HG02642 (cell line): ENCODE results near the gene GAB2.
"Not testable (repeated sequence)": the region's sequence is repeated elsewhere in the genome, so short reads cannot be mapped to it uniquely, and the experiment has no call there.

Experiments
- ATAC-seq: cut with Tn5 transposase; IDR thresholded peaks from one replicate; pipeline ENCODE4 v1.9.1; 2021; ENCODE audit warnings: mild to moderate bottlenecking; ENCODE audit not compliant: unreplicated experiment, poor library complexity

GAB2 gene

DNA sequence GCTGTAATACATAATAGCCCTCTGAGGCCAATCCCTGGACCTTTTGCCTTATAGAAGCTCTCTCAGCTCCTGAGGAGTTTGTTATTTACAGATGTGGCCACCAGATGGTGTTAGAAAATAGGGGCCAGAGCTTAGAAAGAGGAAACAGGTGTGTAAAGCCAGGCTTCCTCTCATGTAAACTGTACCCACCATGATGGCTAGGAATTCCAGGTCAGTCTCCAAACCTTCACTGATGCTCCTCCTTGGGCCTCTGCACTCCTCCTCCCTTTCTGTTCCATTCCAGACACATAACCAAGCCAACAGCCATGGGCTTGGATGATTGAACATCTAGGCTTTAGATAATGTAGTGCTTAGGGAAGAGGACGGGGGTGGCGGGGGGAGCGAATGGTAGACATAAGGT lies 189.2 kb downstream of the GAB2 start:
- no peak for ATAC-seq

DNA sequence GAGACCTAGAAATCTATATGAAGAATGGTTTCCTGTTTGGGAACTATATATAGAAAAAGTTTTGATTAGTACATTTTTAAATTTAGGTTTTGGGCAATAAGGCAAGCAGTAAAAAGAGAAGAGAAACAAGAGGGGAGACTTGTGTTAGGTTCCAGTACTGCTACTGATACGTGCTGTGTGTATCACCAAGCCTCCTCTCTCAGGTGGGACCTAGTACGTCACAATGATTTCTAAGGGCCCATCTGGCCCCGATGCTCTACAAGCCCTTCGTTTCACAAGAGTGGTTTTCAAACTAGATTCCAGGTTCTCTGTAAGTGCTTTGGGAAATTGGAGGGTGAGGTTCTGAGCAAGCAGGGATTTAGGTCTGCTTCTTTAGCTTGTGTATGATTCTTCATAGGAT lies 189.7 kb downstream of the GAB2 start:
- ATAC-seq, result no peak

DNA sequence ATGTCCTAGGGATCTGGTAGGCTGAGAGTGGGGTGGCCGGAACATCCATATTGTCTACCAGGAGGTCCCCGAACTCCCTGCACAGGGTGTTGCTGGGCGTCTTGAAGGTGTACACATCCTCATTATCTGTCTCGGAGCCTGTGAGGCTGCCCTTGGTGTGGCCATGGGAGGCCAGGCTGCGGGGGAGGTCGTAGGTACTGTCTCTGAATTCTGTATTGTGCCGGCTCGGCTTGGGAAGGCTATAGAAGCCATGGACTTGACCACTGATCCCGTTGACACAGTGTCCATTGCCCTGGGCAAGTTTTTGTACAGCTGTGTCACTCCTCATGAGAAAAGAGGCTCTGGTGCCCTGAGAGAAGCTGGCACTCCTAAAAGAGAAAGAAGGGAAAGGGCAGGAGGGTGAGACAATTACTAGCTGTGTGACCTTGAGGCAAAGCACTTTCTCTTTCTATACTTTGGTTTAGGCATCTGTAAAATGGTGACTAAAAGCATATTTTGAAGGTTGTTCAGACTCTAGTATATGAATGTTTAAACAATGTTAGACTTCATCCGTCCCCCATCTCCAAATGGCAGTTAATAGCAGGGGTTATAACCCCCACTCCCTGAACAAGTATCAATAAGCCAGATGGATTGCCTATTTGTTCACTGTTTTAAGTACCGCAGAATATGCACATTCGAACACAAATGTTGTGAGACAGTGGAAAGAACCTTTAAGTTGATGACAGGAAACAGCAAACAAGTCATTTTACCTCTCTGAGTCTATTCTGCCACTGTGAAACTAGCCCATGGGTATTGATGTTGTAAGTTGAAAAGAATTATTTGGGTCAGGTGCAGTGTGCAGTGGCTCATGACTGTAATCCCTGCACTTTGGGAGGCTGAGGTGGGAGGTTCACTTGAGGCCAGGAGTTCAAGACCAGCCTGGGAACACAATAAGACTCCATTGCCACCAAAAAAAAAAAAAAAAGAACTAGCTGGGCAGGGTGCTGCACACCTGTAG lies 190.6 kb downstream of the GAB2 start:
- ATAC-seq, result no peak

DNA sequence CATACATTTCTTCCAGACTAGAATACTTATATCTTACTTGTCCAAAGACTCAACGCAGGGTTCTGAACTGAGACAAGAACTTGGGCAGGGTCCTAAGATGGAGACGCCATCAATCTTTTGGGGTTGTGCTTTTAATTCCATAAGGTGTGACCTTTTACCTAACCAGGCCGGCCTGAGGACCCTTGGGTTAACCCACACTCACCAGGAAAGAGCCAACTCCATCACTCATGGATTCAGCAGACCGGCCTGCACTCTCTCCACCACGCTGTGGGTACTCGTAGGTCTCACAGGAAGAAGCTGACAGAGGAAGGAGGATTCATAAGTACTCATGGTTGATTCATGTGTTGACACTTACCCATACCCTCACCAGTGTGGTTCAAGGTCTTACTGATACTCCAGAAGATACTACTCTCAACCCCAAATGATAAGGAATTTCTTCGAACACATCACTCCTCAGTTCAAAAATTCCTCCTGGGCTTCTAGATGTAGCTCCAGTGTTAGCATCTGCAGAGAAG lies 192.7 kb downstream of the GAB2 start:
- no peak for ATAC-seq

DNA sequence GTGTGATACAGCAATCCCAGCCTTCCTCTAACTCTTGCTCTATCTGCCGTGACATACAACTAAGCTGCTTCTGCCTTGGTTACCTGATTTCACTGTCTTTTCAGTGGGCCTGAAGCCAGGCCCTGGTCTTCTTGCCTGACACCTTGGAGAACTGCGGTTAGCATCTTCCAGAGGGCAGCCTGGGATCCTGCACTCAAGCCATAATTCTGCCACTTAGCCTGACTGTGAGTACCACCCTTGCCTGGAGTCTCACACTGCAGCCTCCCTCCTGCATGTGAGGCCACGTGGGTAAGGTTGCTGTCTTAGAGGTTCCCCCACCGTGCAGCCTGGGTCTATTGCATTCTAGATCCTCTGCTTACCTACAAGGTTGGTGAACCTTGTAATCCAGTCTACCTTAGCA lies 193.1 kb downstream of the GAB2 start:
- ATAC-seq, result no peak

GRCh38 chr11:78223320-78223954 lies 194.2 kb downstream of the GAB2 start:
- peak; percentile 77 for ATAC-seq

DNA sequence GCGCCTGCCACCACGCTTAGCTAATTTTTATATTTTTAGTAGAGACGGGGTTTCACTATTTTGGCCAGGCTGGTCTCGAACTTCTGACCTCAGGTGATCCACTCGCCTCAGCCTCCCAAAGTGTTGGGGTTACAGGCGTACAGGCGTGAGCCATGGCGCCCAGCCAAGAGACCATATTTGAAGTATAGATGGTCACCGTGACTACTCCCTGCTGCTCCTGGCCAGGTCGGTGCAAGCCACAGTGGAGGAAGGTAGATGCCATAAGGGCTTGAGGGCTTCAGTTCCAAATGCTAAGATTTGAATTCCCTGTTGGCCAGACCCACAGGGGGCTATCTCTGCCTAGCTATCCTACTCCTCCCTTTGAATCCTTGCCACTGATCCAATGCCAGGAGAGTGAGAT lies 194.9 kb downstream of the GAB2 start:
- not testable (repeated sequence) for ATAC-seq

- no peak for ATAC-seq
Measured at GRCh38 chr11:78221396-78222315, 196.0 kb downstream of the GAB2 start.

GRCh38 chr11:78220218-78221157 lies 197.1 kb downstream of the GAB2 start:
- ATAC-seq, result no peak

DNA sequence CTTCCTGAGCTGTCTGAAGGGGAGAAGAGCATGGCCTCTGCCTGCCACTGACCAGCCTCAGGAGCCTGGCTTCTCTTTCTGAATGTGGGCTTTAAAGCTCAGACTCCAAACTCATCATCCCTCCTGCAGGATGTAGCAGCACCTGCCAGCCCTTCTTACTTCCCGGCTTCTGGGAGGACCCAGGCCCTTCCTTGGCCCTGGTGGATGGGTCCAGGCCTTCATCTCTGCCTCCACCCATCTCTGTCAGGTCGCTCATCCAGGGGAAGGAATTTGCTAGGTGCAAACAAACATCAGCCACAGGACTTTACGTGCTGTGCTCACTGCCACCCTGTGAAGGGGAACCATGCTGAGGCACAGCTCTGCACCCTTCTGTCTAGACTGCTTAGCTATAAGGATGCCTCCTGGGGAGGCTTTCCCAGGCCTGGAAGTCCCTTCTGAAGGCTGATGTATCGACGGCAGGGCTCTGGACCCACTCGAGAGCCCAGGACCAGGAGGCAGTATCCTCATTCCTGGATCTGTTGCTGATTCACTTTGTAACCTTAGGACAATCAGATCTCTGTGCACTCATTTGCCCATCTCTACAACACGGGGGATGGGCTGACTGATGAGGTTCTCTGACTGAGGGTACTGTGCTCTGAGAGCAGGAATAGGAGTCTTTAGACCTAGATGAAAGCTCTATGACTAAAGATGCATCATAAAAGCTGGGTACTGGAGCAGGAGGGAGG lies 198.0 kb downstream of the GAB2 start:
- ATAC-seq, result no peak

DNA sequence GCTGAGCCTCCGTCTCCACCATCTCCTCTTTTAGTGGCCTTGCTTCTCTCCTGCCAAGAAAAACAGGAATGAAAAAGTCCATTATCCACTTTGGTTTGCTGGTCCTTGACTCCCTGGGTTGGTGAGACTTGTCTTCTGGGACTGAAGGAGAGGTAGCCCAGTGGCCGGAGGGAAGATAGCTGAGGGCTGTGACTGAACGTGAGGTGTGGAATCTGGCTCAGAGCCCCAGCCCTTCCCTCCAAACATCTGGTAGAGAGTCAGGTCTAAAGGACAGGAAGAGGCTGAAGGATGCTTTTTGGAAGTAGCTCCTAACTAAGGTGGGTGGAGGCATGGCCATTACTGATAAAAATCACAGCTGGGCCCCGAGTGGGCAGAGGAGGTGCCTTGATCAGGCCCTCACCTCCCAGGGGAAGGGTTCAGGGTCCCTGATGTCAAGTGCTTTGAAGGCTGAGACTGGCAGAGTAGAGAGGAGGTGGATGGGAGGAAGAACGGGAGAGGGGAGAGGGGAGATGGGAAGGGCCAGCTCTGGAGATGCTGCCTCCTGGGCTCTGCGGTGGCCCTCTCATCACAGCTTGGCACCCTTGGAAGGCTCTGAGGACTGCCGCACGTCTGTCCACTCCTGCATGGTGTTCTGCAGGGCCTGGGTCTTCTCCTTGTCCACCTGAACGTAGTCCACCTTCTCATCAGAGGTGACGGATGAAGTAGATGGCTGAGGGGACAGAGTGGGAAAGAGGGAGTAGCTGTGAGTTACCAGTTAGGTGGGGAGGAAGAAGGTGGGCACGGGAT lies 198.7 kb downstream of the GAB2 start:
- no peak for ATAC-seq

GRCh38 chr11:78217650-78218541 lies 199.7 kb downstream of the GAB2 start:
- no peak for ATAC-seq

- no peak for ATAC-seq
Measured at GRCh38 chr11:78216571-78217287, 200.9 kb downstream of the GAB2 start.

- no peak for ATAC-seq
Measured at GRCh38 chr11:78216021-78216420, 201.6 kb downstream of the GAB2 start.

DNA sequence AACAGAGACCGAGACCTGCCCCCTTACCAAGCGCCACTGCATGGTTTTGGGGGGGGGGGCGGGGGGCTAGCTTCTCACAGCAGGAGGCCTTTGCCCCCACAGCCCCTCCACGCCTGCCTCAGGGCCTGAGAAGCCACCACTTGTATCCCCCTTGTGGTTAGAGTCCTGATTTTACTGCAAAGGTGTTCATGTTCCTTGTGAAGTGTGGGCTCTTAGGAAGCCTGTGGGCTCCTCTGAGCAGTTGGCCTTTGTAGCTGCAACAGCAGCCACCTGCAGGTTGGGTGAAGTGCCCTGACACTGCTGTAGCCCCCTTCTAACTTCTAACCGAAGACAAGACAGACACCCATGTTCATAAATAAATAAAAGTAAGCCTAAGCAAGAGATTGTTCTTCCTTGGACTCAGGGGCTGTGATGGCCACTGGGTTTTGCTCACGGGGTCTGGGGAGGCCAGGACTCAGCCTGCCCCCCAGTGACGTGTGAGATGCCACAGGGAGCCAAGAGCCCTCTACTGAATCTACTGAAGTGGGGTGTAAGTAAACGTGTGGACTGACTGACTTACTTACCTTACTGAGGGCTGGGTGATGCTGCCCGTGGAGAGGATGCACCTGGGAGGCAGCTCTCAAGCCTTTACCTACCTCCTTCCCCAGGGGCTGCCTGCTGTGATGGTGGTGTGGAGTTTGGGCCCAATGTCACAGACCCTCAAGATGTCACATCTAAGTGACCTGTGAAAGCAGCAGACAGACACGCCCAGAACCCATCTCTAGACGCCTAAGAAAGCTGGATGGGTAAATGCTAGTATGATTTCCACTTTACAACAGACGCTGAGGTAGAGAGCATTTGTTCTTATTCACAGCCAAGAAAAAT lies 203.1 kb downstream of the GAB2 start:
- ATAC-seq, result no peak
